PC-9 (cell line): Measurements from ENCODE around the gene COL18A1. TPM values are rescaled to one million over a fixed set of nuclear protein-coding genes. Genes with fewer than 3 reads are reported as not detected.
"Not testable (repeated sequence)": the region's sequence is repeated elsewhere in the genome, so short reads cannot be mapped to it uniquely, and the experiment has no call there.

Experiments
- BruUV-seq: library from RNA; stranded (reverse); fragments of 400-500 nt; replicated peaks from 2 replicates; lab custom pipeline; 2021; lab: Mats Ljungman, UMichigan
- CTCF ChIA-PET: fragments of 300-600 bp; sonication (Branson Sonifier 250); formaldehyde crosslinking; loops from one replicate; lab custom pipeline; 2022; ENCODE audit warnings: antibody characterized with exemption; lab: Charles Lee
- POLR2A ChIA-PET: fragments of 300-600 bp; sonication (Branson Sonifier 250); formaldehyde crosslinking; loops from one replicate; lab custom pipeline; 2022; ENCODE audit warnings: antibody characterized with exemption; ENCODE audit not compliant: unreplicated experiment; lab: Charles Lee
- DNase-seq, 2 experiments: peaks; one replicate each; pipeline versions ENCODE4 v3.0.0 to v3.0.0-alpha.2; 2015 to 2022; ENCODE audit warnings: mixed read lengths in 1 of 2
- H2AFZ ChIP-seq: fragments of 200-600 bp; sonication (generic); 2 replicates; pipeline ENCODE4 v1.8.1; 2017; ENCODE audit warnings: antibody characterized with exemption
- H3F3A ChIP-seq: fragments of 200-600 bp; sonication (generic); 2 replicates; pipeline ENCODE4 v1.8.1; 2017; ENCODE audit warnings: antibody characterized with exemption, mild to moderate bottlenecking, low read depth; ENCODE audit not compliant: insufficient read depth
- H3K27ac ChIP-seq: fragments of 200-600 bp; sonication (generic); 2 replicates; pipeline ENCODE4 v1.6.1; 2016; ENCODE audit warnings: mixed run types
- H3K27me3 ChIP-seq: fragments of 200-600 bp; sonication (generic); 2 replicates; pipeline ENCODE4 v1.6.1; 2016; ENCODE audit warnings: low read depth, mixed run types; ENCODE audit not compliant: insufficient read depth
- H3K36me3 ChIP-seq: fragments of 200-600 bp; sonication (generic); 2 replicates; pipeline ENCODE4 v1.6.1; 2016; ENCODE audit warnings: low read depth, mixed run types
- H3K4me1 ChIP-seq: fragments of 200-600 bp; sonication (generic); replicated peaks from 2 replicates; pipeline ENCODE4 v1.6.1; 2016; ENCODE audit warnings: mixed run types; ENCODE audit not compliant: insufficient read depth
- H3K4me2 ChIP-seq: fragments of 200-600 bp; sonication (generic); 2 replicates; pipeline ENCODE4 v1.6.1; 2017; ENCODE audit warnings: mixed run types
- H3K4me3 ChIP-seq: fragments of 200-600 bp; sonication (generic); 2 replicates; pipeline ENCODE4 v1.6.1; 2016; ENCODE audit warnings: mixed run types
- H3K79me2 ChIP-seq: fragments of 200-600 bp; sonication (generic); 2 replicates; pipeline ENCODE4 v1.6.1; 2017; ENCODE audit warnings: low read depth, mixed run types
- H3K9me2 ChIP-seq: fragments of 200-600 bp; sonication (generic); 2 replicates; pipeline ENCODE4 v1.8.1; 2017; ENCODE audit warnings: mild to moderate bottlenecking; ENCODE audit not compliant: insufficient read depth
- H3K9me3 ChIP-seq: fragments of 200-600 bp; sonication (generic); 2 replicates; pipeline ENCODE4 v1.8.1; 2016; ENCODE audit warnings: low read depth; ENCODE audit not compliant: insufficient read depth
- H4K20me1 ChIP-seq: fragments of 200-600 bp; sonication (generic); 2 replicates; pipeline ENCODE4 v1.8.1; 2017; ENCODE audit not compliant: insufficient read depth
- CTCF ChIP-seq: fragments of 200-600 bp; sonication (generic); conservative IDR thresholded peaks from 2 replicates; pipeline ENCODE4 v1.6.1; 2017; ENCODE audit warnings: mixed run types, antibody characterized with exemption, mild to moderate bottlenecking, moderate library complexity
- EZH2 ChIP-seq: fragments of 200-600 bp; sonication (generic); IDR thresholded peaks from 2 replicates; pipeline ENCODE4 v1.8.0; 2017; ENCODE audit warnings: antibody characterized with exemption, low read depth
- intact Hi-C: fragments of 100-400 bp; cut with micrococcal nuclease; formaldehyde crosslinking; loops from one replicate; pipeline ENCODE4 v1.10.0; 2022; ENCODE audit not compliant: unreplicated experiment
- total RNA-seq: library from RNA; stranded (reverse); gene quantifications from 2 replicates; pipeline ENCODE4 v1.2.3, GENCODE V29; 2021

COL18A1 gene
- total RNA-seq, 1 experiment from 2014 or later, result 82.4 TPM

GRCh38 chr21:45441431-45442255, 36.7 kb downstream of the COL18A1 start:
- TF ChIP-seq CTCF (no peak), EZH2 (no peak)
- H3F3A ChIP-seq, result no peaks in the 10 kb centered on the region
- H3K27ac ChIP-seq, result no peak overlapping the region
- CTCF ChIA-PET, result no interaction called here
- no peaks in the 10 kb centered on the region for H3K27me3 ChIP-seq
- intact Hi-C loops, result loop anchor here (10.0 kb wide), 1 partner anchor 153 kb away; no protein-coding TSS in a partner anchor
- no peak overlapping the region for H3K4me2 ChIP-seq
- no peak overlapping the region for H3K4me3 ChIP-seq
- DNase-seq, result no peak
- no peaks in the 10 kb centered on the region for H3K9me3 ChIP-seq
- H3K79me2 ChIP-seq, result no peaks in the 10 kb centered on the region
- H3K4me1 ChIP-seq, result no peaks in the 10 kb centered on the region
- no peaks in the 10 kb centered on the region for H3K36me3 ChIP-seq
- BruUV-seq, result no TSS peak
- H4K20me1 ChIP-seq, result no peaks in the 10 kb centered on the region
- POLR2A ChIA-PET, result no interaction called here
- H3K9me2 ChIP-seq, result no peaks in the 10 kb centered on the region
- H2AFZ ChIP-seq, result no peak overlapping the region

- Histone ChIP-seq H3K4me2 (no peak overlapping the region), H4K20me1 (no peaks in the 10 kb centered on the region), H3K9me2 (no peaks in the 10 kb centered on the region), H3F3A (no peaks in the 10 kb centered on the region), H3K79me2 (no peaks in the 10 kb centered on the region), H3K9me3 (no peaks in the 10 kb centered on the region), H3K4me3 (no peak overlapping the region), H3K4me1 (no peaks in the 10 kb centered on the region), H3K27ac (no peak overlapping the region), H3K36me3 (no peaks in the 10 kb centered on the region), H3K27me3 (no peaks in the 10 kb centered on the region), H2AFZ (no peak overlapping the region)
- no peak for DNase-seq
- no TSS peak for BruUV-seq
- POLR2A ChIA-PET, result no interaction called here
- CTCF ChIA-PET, result no interaction called here
- TF ChIP-seq CTCF, result no peak
- intact Hi-C loops, result loop anchor here (10.0 kb wide), 1 partner anchor 153 kb away; no protein-coding TSS in a partner anchor
Measured at GRCh38 chr21:45442276-45442675, 37.3 kb downstream of the COL18A1 start.

GRCh38 chr21:45442686-45443594, 38.0 kb downstream of the COL18A1 start:
- POLR2A ChIA-PET, DNase-seq, H3K27ac ChIP-seq, H2AFZ ChIP-seq, H3K4me3 ChIP-seq, H3K4me2 ChIP-seq, H3K9me2 ChIP-seq, H4K20me1 ChIP-seq, H3K36me3 ChIP-seq, H3K9me3 ChIP-seq, BruUV-seq, H3K79me2 ChIP-seq, H3F3A ChIP-seq, H3K27me3 ChIP-seq, H3K4me1 ChIP-seq: not testable (repeated sequence)
- intact Hi-C loops, result loop anchor here (10.0 kb wide), 1 partner anchor 152 kb away; no protein-coding TSS in a partner anchor
- CTCF ChIA-PET, result interaction anchor here (0.6 kb wide), 1 partner anchor 161 kb away, joined by 14 read pairs; no protein-coding TSS in a partner anchor
